Ovary (tissue), 10 donors: ENCODE measurements around the gene LPAR5. TPM values are rescaled to one million over a fixed set of nuclear protein-coding genes. Genes with fewer than 3 reads are reported as not detected.

ENCODE experiments used
- DNase-seq, 5 donors: peaks; one replicate each; pipeline ENCODE4 v3.0.0-alpha.2; 2019 to 2020
- H3K27ac ChIP-seq, 2 donors: fragments of 200-600 bp; one replicate each; pipeline versions ENCODE4 v1.5.1 to v1.8.0; 2019 to 2022
- H3K27me3 ChIP-seq: fragments of 200-600 bp; one replicate; pipeline ENCODE4 v1.8.0; 2022
- H3K36me3 ChIP-seq: fragments of 200-600 bp; sonication (generic); one replicate; pipeline ENCODE4 v1.5.1; 2019
- H3K4me1 ChIP-seq: one replicate; pipeline ENCODE4 v1.8.1; 2013; ENCODE audit warnings: mild to moderate bottlenecking, moderate library complexity; ENCODE audit not compliant: insufficient read depth
- H3K4me3 ChIP-seq: fragments of 200-600 bp; sonication (generic); one replicate; pipeline ENCODE4 v1.5.1; 2017
- H3K9me3 ChIP-seq, 2 donors: fragments of 200-600 bp in 1 of 2; sonication (generic) in 1 of 2; one replicate each; pipeline versions ENCODE4 v1.5.1 to v1.8.1; 2013 to 2019; ENCODE audit warnings: mild to moderate bottlenecking in 1 of 2, moderate library complexity in 1 of 2
- CTCF ChIP-seq, 3 donors: fragments of 450-650 bp in 2 of 3; fragments of 200-600 bp in 1 of 3; IDR thresholded peaks; one replicate each; pipeline versions ENCODE4 v1.5.1 to v1.8.0; 2016 to 2022; ENCODE audit warnings: antibody characterized with exemption in 3 of 3, mild to moderate bottlenecking in 1 of 3
- EP300 ChIP-seq: sonication (generic); formaldehyde crosslinking; IDR thresholded peaks from one replicate; pipeline ENCODE4 v1.6.1; 2017; ENCODE audit warnings: antibody characterized with exemption
- POLR2A ChIP-seq: fragments of 450-650 bp; IDR thresholded peaks from one replicate; pipeline ENCODE4 v1.6.1; 2017; ENCODE audit warnings: antibody characterized with exemption, mild to moderate bottlenecking, moderate library complexity
- WGBS, 3 donors: extraction: QIAGEN DNeasy Blood & Tissue Kit in 1 of 3; methylation state at CpG; one replicate each; pipeline versions ENCODE4 v1.1.5 to v1.1.7; 2013 to 2017; 5-methylcytosine and 5-hydroxymethylcytosine counted together
- intact Hi-C, 4 donors: fragments of 100-400 bp; cut with DNase I; formaldehyde crosslinking; loops; one replicate each; pipeline versions ENCODE4 v1.11.0 to v1.15.1; 2022 to 2023
- long read RNA-seq, 3 donors: library from polyadenylated mRNA in 2 of 3; unstranded in 2 of 3; transcript quantifications; one replicate each; pipeline ENCODE4 v2.0.0 and lab custom pipeline, GENCODE V29; 2021 to 2026
- polyA plus RNA-seq, 2 donors: library from polyadenylated mRNA; stranded (reverse); fragments of 200-250 nt in 1 of 2; fragments of 350-450 nt in 1 of 2; fragmentation: Illumina TruSeq in 1 of 2; extraction: RNeasy Lipid Tissue Mini Kit (QIAGEN cat#74804) in 1 of 2; gene quantifications; one replicate each; pipeline ENCODE4 v1.2.3, GENCODE V29; 2013 to 2014
- total RNA-seq, 7 donors: library from RNA; depleted of rRNA in 2 of 7; stranded (reverse); fragments of >200 nt in 2 of 7; fragmentation: NEBNext Ultra II Directional in 3 of 7; extraction: Animal tissue kit (Norgen Biotek cat#: 25700) in 3 of 7; gene quantifications; one replicate each; pipeline versions ENCODE4 v1.1.0 to v1.2.4, GENCODE V29; 2016 to 2023
- donor health status: DM: no; HTN: no; CAD: no; lungs with moderate emphysema.
- donor health status: DM: no; HTN: no; CAD: no.
- donor health status: Bipolar disorder and iron deficiency.
- donor health status: DM: yes; HTN: yes; CAD: no.
- donor health status: DM: no; HTN: no; CAD: no.
- donor health status: DM: yes; HTN: yes; CAD: no.

The LPAR5 gene
- 1 to 10 TPM in 6 of 7 donors, under 1 TPM in 1; 0.83 to 2.2 (median 1.3) TPM for total RNA-seq
- polyA plus RNA-seq = 1 to 10 TPM in 1 of 2 donors, under 1 TPM in 1; 0.57 to 2.6 TPM
- long read RNA-seq, donor 1, partial matches to known transcripts = 0 of 4 reads
- long read RNA-seq, donor 1, other reads (novel, unspliced or antisense) = 0 of 4 reads
- long read RNA-seq, donor 2, partial matches to known transcripts = 0 of 1 reads
- long read RNA-seq, donor 2, other reads (novel, unspliced or antisense) = 0 of 1 reads
- long read RNA-seq, donor 3, partial matches to known transcripts = 0 of 4 reads
- long read RNA-seq, donor 3, other reads (novel, unspliced or antisense) = 3 of 4 reads

DNA sequence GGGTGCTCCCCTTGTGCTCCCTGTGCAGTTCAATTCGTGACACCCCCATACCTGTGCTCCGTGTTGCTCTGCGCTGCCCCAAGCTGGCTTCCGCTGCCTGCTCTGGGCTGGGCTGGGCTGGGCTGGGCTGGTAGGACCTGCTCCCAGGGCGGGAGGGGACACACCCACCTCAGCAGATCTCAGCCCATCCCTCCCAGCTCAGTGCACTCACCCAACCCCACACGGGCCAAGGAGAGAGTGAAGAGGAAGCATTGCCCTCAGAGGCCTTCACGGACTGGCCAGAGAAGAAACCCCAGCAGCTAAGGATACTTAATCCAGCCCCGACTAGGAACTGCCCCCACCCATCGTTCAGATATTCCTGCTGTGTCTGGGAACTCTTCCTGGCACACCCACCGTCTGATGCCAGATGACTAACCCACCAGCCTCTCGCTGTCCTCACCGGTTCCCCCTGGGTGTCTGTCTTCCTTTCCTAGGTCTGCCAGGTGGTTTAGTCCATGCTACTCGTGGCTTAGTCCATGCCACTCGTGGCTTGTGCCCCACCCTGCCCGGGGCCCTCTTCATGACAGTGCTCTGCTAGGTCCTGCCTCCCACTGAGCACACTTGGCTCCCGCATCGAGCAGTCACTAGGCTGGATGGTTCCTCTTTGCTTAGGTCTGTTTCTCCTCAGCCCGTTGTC is at the start of gene LPAR5:
Gene LPAR5, minus strand, starts transcription at position 104 of the 676 bp plus-strand sequence. CDS start 14,711 bp downstream, outside the sequence.
- Histone ChIP-seq H3K36me3 (no peaks in the 10 kb centered on the region), H3K4me1 (no peaks in the 10 kb centered on the region), H3K9me3 (no peaks in the 10 kb centered on the region), H3K27me3 (no peaks in the 10 kb centered on the region), H3K27ac (no peak within 1 kb of the TSS), H3K4me3 (no peak within 1 kb of the TSS)
- WGBS, 3 donors = 61 to 71% (median 64%) methylated on average over 18 of the region's 18 CpGs
- intact Hi-C loops = no loop called here
- no peak for DNase-seq
- no peak for TF ChIP-seq CTCF (IDR thresholded peaks at IDR 0.05)
- no peak for TF ChIP-seq POLR2A
- TF ChIP-seq EP300 = no peak

- Histone ChIP-seq H3K36me3 (no peaks in the 10 kb centered on the region), H3K27ac (no peak overlapping the region), H3K27me3 (no peaks in the 10 kb centered on the region), H3K4me3 (no peak overlapping the region), H3K4me1 (peaks cover 12% of the 10 kb centered on the region), H3K9me3 (no peaks in the 10 kb centered on the region)
- DNase-seq = no peak
- 29 to 43% (median 33%) methylated on average over 6 of the region's 6 CpGs for WGBS, 3 donors
- TF ChIP-seq POLR2A = no peak
- TF ChIP-seq EP300 = no peak
- peak in 1 of 3 donors; percentile 23 for TF ChIP-seq CTCF (IDR thresholded peaks at IDR 0.05)
- intact Hi-C loops = loop anchor here in 1 of 4 donors (10.0 kb wide), 1 partner anchor 70 kb away; no protein-coding TSS in a partner anchor
These were observed 48.9 kb upstream of the LPAR5 start for GRCh38 chr12:6684609-6685008.

- DNase-seq = no peak
- Histone ChIP-seq H3K36me3 (no peaks in the 10 kb centered on the region), H3K27ac (no peak overlapping the region), H3K27me3 (no peaks in the 10 kb centered on the region), H3K4me1 (no peaks in the 10 kb centered on the region), H3K4me3 (no peak overlapping the region), H3K9me3 (no peaks in the 10 kb centered on the region)
- intact Hi-C loops = no loop called here
- TF ChIP-seq CTCF (IDR thresholded peaks at IDR 0.05) (no peak), EP300 (no peak), POLR2A (no peak)
- WGBS, 3 donors = 87 to 91% (median 88%) methylated on average over 5 of the region's 5 CpGs
These were observed 41.2 kb upstream of the LPAR5 start for GRCh38 chr12:6676962-6677361.

DNA sequence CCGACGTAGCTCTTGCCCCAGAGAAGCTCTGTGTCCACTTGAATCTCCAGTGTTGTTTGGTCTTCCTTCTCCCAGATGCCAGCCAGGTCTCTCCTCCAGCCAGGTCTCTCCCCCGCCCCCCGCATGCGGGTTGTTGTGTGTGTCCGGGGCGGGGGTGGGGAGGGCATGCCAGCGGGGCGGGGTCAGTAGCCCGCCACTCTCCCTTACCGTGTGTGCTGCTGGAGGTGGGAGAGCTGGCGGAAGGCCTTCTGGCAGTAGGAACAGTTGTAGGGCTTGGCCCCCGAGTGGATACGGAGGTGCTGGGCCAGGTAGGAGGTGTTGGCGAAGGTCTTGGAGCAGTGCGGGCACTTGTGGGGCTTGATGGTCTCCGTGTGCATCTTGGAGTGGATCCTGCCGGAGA is 36.4 kb upstream of the LPAR5 start:
- peaks cover 3% of the 10 kb centered on the region for H3K36me3 ChIP-seq
- no peak for TF ChIP-seq POLR2A
- TF ChIP-seq CTCF (IDR thresholded peaks at IDR 0.05) = no peak
- no peak for TF ChIP-seq EP300
- no peak overlapping the region for H3K4me3 ChIP-seq
- 78 to 84% (median 84%) methylated on average over 18 of the region's 18 CpGs for WGBS, 3 donors
- H3K27me3 ChIP-seq = no peaks in the 10 kb centered on the region
- H3K4me1 ChIP-seq = no peaks in the 10 kb centered on the region
- DNase-seq = no peak
- H3K9me3 ChIP-seq = no peaks in the 10 kb centered on the region
- H3K27ac ChIP-seq = no peak overlapping the region
- intact Hi-C loops = no loop called here
